MV-4-11 (cell line): Measurements from ENCODE around the gene TMEM47.

Source experiments
- DNase-seq: peaks from one replicate; lab custom pipeline; 2025; lab: John Stamatoyannopoulos, UW

TMEM47 gene

DNA sequence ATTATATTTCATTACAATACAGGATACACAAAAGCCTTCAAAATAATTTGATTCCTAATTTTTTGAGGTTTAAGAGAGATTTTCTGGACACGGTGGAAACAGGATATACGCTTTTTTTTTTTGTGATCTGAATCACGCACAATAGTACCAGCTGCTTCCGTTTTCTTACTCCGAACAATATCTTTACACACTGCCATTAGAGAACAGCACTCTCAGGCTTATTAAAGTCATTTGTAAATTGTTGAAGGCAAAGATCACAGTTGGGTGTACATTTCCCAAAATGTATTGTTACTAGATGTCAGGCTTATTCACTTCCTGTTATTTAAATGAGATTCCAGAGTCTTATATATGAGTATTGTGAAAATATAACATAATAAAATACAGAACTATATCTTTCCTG, 71.5 kb downstream of the TMEM47 start:
- no peak for DNase-seq

DNA sequence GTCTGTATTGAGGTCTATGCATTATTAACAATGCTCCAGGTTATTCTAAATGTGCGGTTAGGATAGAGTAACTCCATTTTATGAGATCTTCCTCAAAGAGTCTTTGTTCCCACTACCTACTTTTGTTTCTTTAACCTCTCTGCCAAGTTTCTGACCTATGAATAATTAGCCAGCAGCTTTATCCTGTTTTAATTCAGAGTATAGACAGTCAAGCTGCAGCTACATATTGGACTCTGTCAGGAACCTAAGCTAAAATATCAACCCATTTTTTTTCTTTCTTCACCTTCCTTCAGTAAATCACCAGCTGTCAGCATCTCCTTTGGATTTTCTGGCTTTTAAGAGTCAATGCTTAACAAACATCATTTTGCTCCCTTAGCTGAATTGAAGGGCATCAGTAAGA, 72.3 kb downstream of the TMEM47 start:
- no peak for DNase-seq

GRCh38 chrX:34580069-34580468, 77.0 kb downstream of the TMEM47 start:
- DNase-seq: no peak

GRCh38 chrX:34578237-34578636, 78.8 kb downstream of the TMEM47 start:
- peak; percentile 0 for DNase-seq
